Prostate gland (tissue), 2 donors: ENCODE measurements around the gene PANK4. TPM values are rescaled to one million over a fixed set of nuclear protein-coding genes. Genes with fewer than 3 reads are reported as not detected.
"Not testable (repeated sequence)": the region's sequence is repeated elsewhere in the genome, so short reads cannot be mapped to it uniquely, and the experiment has no call there.

Experiments used
- DNase-seq: peaks from one replicate; pipeline ENCODE4 v3.0.0-alpha.2; 2019; ENCODE audit warnings: low spot score
- H3K27ac ChIP-seq, 2 donors: fragments of 200-600 bp; sonication (generic); 2 replicates each; pipeline ENCODE4 v1.5.1; 2017 to 2019
- H3K27me3 ChIP-seq: fragments of 200-600 bp; sonication (generic); replicated peaks from 2 replicates; pipeline ENCODE4 v1.5.1; 2019; ENCODE audit not compliant: insufficient read depth
- H3K36me3 ChIP-seq, 2 donors: fragments of 200-600 bp; sonication (generic); 1 replicate in 1 of 2; 2 replicates in 1 of 2; pipeline versions ENCODE4 v1.5.1 to v1.8.1; 2017 to 2019
- H3K4me1 ChIP-seq: fragments of 200-600 bp; sonication (generic); replicated peaks from 2 replicates; pipeline ENCODE4 v1.5.1; 2019
- H3K4me3 ChIP-seq, 2 donors: fragments of 200-600 bp; sonication (generic); 2 replicates each; pipeline ENCODE4 v1.5.1; 2017 to 2019
- H3K9me3 ChIP-seq: fragments of 200-600 bp; sonication (generic); 2 replicates; pipeline ENCODE4 v1.5.1; 2017
- CTCF ChIP-seq, 4 experiments: fragments of 200-600 bp in 2 of 4; fragments of 450-650 bp in 2 of 4; sonication (generic) in 2 of 4; IDR thresholded peaks; 1 replicate in 3 of 4; 2 replicates in 1 of 4; pipeline ENCODE4 v1.5.1; 2016 to 2019; ENCODE audit warnings: antibody characterized with exemption in 4 of 4, mild to moderate bottlenecking in 2 of 4, moderate library complexity in 2 of 4
- POLR2A ChIP-seq: fragments of 450-650 bp; IDR thresholded peaks from one replicate; pipeline ENCODE4 v1.6.1; 2016; ENCODE audit warnings: antibody characterized with exemption, mild to moderate bottlenecking
- POLR2AphosphoS5 ChIP-seq: sonication (generic); formaldehyde crosslinking; IDR thresholded peaks from one replicate; pipeline ENCODE4 v1.6.1; 2017; ENCODE audit warnings: antibody characterized with exemption
- WGBS: methylation state at CpG from one replicate; pipeline ENCODE4 v1.1.5; 2018; 5-methylcytosine and 5-hydroxymethylcytosine counted together
- intact Hi-C: fragments of 100-400 bp; cut with DNase I; formaldehyde crosslinking; loops from one replicate; pipeline ENCODE4 v1.14.2; 2022
- total RNA-seq, 2 donors: library from RNA; depleted of rRNA; stranded (reverse); fragments of >200 nt; gene quantifications; one replicate each; pipeline ENCODE4 v1.1.0, GENCODE V29; 2016

Gene PANK4
- total RNA-seq, 2 donors from 2014 or later = 27.0 to 69.5 TPM

GRCh38 chr1:2552189-2552588 lies 25.8 kb upstream of the PANK4 start:
- H3K27me3 ChIP-seq = no peaks in the 10 kb centered on the region
- no peak overlapping the region for H3K27ac ChIP-seq
- peaks cover 30% of the 10 kb centered on the region for H3K4me1 ChIP-seq
- H3K4me3 ChIP-seq = no peak overlapping the region
- TF ChIP-seq POLR2AphosphoS5 = no peak
- TF ChIP-seq CTCF (IDR thresholded peaks at IDR 0.05) = no peak
- no peak for TF ChIP-seq POLR2A
- no peaks in the 10 kb centered on the region for H3K9me3 ChIP-seq
- H3K36me3 ChIP-seq = no peaks in the 10 kb centered on the region
- WGBS = 83% methylated on average over 26 of the region's 26 CpGs
- intact Hi-C loops = no loop called here
- DNase-seq = no peak

- H3K4me3 ChIP-seq, intact Hi-C loops, H3K27ac ChIP-seq, H3K9me3 ChIP-seq, DNase-seq, H3K36me3 ChIP-seq, H3K27me3 ChIP-seq: not testable (repeated sequence)
- H3K4me1 ChIP-seq = peaks cover 30% of the 10 kb centered on the region
- 82% methylated on average over 9 of the region's 9 CpGs for WGBS
These were observed 25.1 kb upstream of the PANK4 start for GRCh38 chr1:2551544-2551943.

- WGBS = 80% methylated on average over 9 of the region's 12 CpGs
- H3K9me3 ChIP-seq, H3K27me3 ChIP-seq, DNase-seq, H3K36me3 ChIP-seq, H3K4me3 ChIP-seq, intact Hi-C loops: not testable (repeated sequence)
- H3K27ac ChIP-seq = peak overlapping the region in 1 of 2 donors; percentile 99
- peaks cover 27% of the 10 kb centered on the region for H3K4me1 ChIP-seq
These were observed 24.0 kb upstream of the PANK4 start for GRCh38 chr1:2550309-2550861.

- DNase-seq, H3K9me3 ChIP-seq, H3K36me3 ChIP-seq, H3K27me3 ChIP-seq, H3K4me3 ChIP-seq: not testable (repeated sequence)
- 78% methylated on average over 20 of the region's 28 CpGs for WGBS
- intact Hi-C loops = loop anchor here (5.0 kb wide), 1 partner anchor 352 kb away; no protein-coding TSS in a partner anchor
- Histone ChIP-seq H3K27ac (peak overlapping the region; percentile 98 to 99), H3K4me1 (peaks cover 23% of the 10 kb centered on the region)
These were observed 23.1 kb upstream of the PANK4 start for GRCh38 chr1:2549367-2550029.

- peak overlapping the region; percentile 98 to 99 for H3K27ac ChIP-seq
- no peaks in the 10 kb centered on the region for H3K9me3 ChIP-seq
- intact Hi-C loops = loop anchor here (5.0 kb wide), 1 partner anchor 351 kb away; no protein-coding TSS in a partner anchor
- no peak for TF ChIP-seq POLR2A
- TF ChIP-seq POLR2AphosphoS5 = peak; percentile 58
- peak; percentile 97 to 99 (median 98) for TF ChIP-seq CTCF (IDR thresholded peaks at IDR 0.05)
- H3K4me1 ChIP-seq = peaks cover 23% of the 10 kb centered on the region
- peak overlapping the region; percentile 3 to 22 for H3K4me3 ChIP-seq
- H3K27me3 ChIP-seq = no peaks in the 10 kb centered on the region
- DNase-seq = peak; percentile 86
- 16% methylated on average over 17 of the region's 17 CpGs for WGBS
- no peaks in the 10 kb centered on the region for H3K36me3 ChIP-seq
These were observed 21.7 kb upstream of the PANK4 start for GRCh38 chr1:2548068-2548589.

- no peaks in the 10 kb centered on the region for H3K27me3 ChIP-seq
- H3K4me1 ChIP-seq = peaks cover 23% of the 10 kb centered on the region
These were observed 21.0 kb upstream of the PANK4 start for GRCh38 chr1:2547210-2548067.

More at GRCh38 chr1:2547210-2548067, 21.0 kb upstream of the PANK4 start:
- TF ChIP-seq POLR2A (peak; percentile 35), CTCF (IDR thresholded peaks at IDR 0.05) (no peak), POLR2AphosphoS5 (no peak)
- WGBS = 25% methylated on average over 27 of the region's 27 CpGs
- no peaks in the 10 kb centered on the region for H3K9me3 ChIP-seq
- DNase-seq = no peak
- no peaks in the 10 kb centered on the region for H3K36me3 ChIP-seq
- H3K4me3 ChIP-seq = peak overlapping the region; percentile 17 to 38
- intact Hi-C loops = loop anchor here (1.0 to 5.0 kb wide), 2 partner anchors 135 to 350 kb away; partner anchors contain the start of gene PEX10
- peak overlapping the region; percentile 98 to 99 for H3K27ac ChIP-seq
